Sciatic nerve (tissue), 2 donors: ENCODE measurements around the gene RBM28. TPM values are rescaled to one million over a fixed set of nuclear protein-coding genes. Genes with fewer than 3 reads are reported as not detected.
"Not testable (repeated sequence)": the region's sequence is repeated elsewhere in the genome, so short reads cannot be mapped to it uniquely, and the experiment has no call there.

Source experiments
- ATAC-seq: fragments of 200-7000 bp; cut with Tn5 transposase; one replicate; pipeline ENCODE4 v1.9.1; 2020; ENCODE audit warnings: mild to moderate bottlenecking, moderate library complexity
- DNase-seq: peaks from one replicate; pipeline ENCODE4 v3.0.0-alpha.2; 2020; ENCODE audit warnings: low spot score
- intact Hi-C: fragments of 100-400 bp; cut with DNase I; formaldehyde crosslinking; loops from one replicate; pipeline ENCODE4 v1.14.2; 2022
- total RNA-seq: library from RNA; stranded (reverse); fragmentation: NEBNext Ultra II Directional; extraction: Animal tissue kit (Norgen Biotek cat#: 25700); gene quantifications from one replicate; pipeline ENCODE4 v1.2.1, GENCODE V29; 2021
- donor health status: DM: no; HTN: no; CAD: no.
- donor health status: DM: no; HTN: no; CAD: no.

Gene RBM28
- total RNA-seq, 1 donor from 2014 or later = 49.6 TPM

GRCh38 chr7:128303643-128304042, 40.1 kb downstream of the RBM28 start:
- no peak for ATAC-seq
- no peak for DNase-seq
- intact Hi-C loops = no loop called here

- no peak for DNase-seq
- intact Hi-C loops = no loop called here
- no peak for ATAC-seq
Measured at GRCh38 chr7:128303133-128303532, 40.6 kb downstream of the RBM28 start.

GRCh38 chr7:128302139-128302538, 41.6 kb downstream of the RBM28 start:
- ATAC-seq = no peak

GRCh38 chr7:128299109-128299607, 44.5 kb downstream of the RBM28 start:
- DNase-seq (no peak), ATAC-seq (peak; percentile 52)
- intact Hi-C loops = no loop called here

More at GRCh38 chr7:128302139-128302538, 41.6 kb downstream of the RBM28 start:
- DNase-seq = no peak
- intact Hi-C loops = no loop called here

- DNase-seq, ATAC-seq, intact Hi-C loops: not testable (repeated sequence)
Measured at GRCh38 chr7:128298004-128298403, 45.7 kb downstream of the RBM28 start.

GRCh38 chr7:128287556-128287955, 56.2 kb downstream of the RBM28 start:
- ATAC-seq (no peak), DNase-seq (no peak)
- intact Hi-C loops = no loop called here

- ATAC-seq = no peak
- DNase-seq = no peak
- intact Hi-C loops = no loop called here
Measured at GRCh38 chr7:128284102-128284501, 59.6 kb downstream of the RBM28 start.

GRCh38 chr7:128281605-128282380, 61.9 kb downstream of the RBM28 start:
- intact Hi-C loops = no loop called here
- DNase-seq (no peak), ATAC-seq (no peak)

GRCh38 chr7:128280451-128280850, 63.3 kb downstream of the RBM28 start:
- DNase-seq, ATAC-seq, intact Hi-C loops: not testable (repeated sequence)

- intact Hi-C loops = no loop called here
- DNase-seq = no peak
- no peak for ATAC-seq
Measured at GRCh38 chr7:128279124-128279713, 64.5 kb downstream of the RBM28 start.

GRCh38 chr7:128278366-128278765, 65.3 kb downstream of the RBM28 start:
- intact Hi-C loops = no loop called here
- no peak for ATAC-seq
- no peak for DNase-seq

- ATAC-seq = no peak
- intact Hi-C loops = no loop called here
Measured at GRCh38 chr7:128275681-128276080, 68.0 kb downstream of the RBM28 start.

GRCh38 chr7:128274884-128275603, 68.7 kb downstream of the RBM28 start:
- ATAC-seq = no peak
- intact Hi-C loops = no loop called here
- no peak for DNase-seq

More at GRCh38 chr7:128275681-128276080, 68.0 kb downstream of the RBM28 start:
- DNase-seq = no peak

GRCh38 chr7:128274246-128274883, 69.3 kb downstream of the RBM28 start:
- DNase-seq (no peak), ATAC-seq (no peak)
- intact Hi-C loops = no loop called here

GRCh38 chr7:128271942-128272481, 71.7 kb downstream of the RBM28 start:
- DNase-seq (no peak), ATAC-seq (no peak)
- intact Hi-C loops = no loop called here

GRCh38 chr7:128271471-128271941, 72.2 kb downstream of the RBM28 start:
- no peak for DNase-seq
- ATAC-seq = peak; percentile 43
- intact Hi-C loops = no loop called here

GRCh38 chr7:128270826-128271272, 72.9 kb downstream of the RBM28 start:
- DNase-seq (no peak), ATAC-seq (peak; percentile 4)
- intact Hi-C loops = no loop called here

- intact Hi-C loops = no loop called here
- DNase-seq (no peak), ATAC-seq (no peak)
Measured at GRCh38 chr7:128268233-128268632, 75.5 kb downstream of the RBM28 start.

GRCh38 chr7:128267595-128267924, 76.1 kb downstream of the RBM28 start:
- DNase-seq (no peak), ATAC-seq (no peak)
- intact Hi-C loops = no loop called here
